Fibroblast of skin of left quadriceps (primary cell): ENCODE results near the gene RAB35.

ENCODE experiments used
- DNase-seq, 2 experiments: peaks; one replicate each; pipeline ENCODE4 v3.0.0-alpha.2; 2013; ENCODE audit warnings: low read depth in 2 of 2

The RAB35 gene

DNA sequence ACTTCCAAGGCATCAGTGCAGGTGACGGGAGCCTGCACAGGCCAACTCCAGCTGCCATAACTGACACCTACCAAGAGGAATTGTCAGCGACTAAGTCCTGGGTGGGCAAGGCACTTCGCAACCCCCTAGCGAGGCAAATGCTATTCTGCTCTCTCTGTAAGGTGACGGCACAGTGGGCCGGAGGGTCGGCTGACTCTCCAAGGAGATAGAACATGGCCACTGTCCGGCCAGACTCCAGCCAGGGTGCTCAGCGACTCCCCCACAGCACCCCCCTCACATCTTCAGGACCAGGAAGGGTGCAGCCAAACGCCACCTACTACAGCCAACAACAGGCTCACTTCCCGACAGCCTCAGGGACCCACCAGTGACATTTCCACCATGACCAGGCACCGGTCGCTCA, 13.2 kb downstream of the RAB35 start:
- DNase-seq, result no peak

DNA sequence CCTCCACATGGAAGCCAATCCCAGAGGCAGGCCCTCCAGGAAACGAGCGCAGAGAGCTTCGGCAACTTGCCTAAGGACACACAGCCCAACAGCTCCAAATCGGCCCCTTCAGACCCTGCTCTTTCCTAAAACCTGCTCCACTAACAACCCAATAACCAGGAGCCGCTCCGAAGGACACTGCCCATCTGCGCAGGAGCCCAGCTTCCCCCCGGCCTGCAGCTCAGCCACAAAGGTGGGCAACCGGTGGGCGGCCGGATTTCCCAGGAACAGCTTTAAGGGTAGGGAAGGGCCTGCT, 13.6 kb downstream of the RAB35 start:
- DNase-seq, result no peak

DNA sequence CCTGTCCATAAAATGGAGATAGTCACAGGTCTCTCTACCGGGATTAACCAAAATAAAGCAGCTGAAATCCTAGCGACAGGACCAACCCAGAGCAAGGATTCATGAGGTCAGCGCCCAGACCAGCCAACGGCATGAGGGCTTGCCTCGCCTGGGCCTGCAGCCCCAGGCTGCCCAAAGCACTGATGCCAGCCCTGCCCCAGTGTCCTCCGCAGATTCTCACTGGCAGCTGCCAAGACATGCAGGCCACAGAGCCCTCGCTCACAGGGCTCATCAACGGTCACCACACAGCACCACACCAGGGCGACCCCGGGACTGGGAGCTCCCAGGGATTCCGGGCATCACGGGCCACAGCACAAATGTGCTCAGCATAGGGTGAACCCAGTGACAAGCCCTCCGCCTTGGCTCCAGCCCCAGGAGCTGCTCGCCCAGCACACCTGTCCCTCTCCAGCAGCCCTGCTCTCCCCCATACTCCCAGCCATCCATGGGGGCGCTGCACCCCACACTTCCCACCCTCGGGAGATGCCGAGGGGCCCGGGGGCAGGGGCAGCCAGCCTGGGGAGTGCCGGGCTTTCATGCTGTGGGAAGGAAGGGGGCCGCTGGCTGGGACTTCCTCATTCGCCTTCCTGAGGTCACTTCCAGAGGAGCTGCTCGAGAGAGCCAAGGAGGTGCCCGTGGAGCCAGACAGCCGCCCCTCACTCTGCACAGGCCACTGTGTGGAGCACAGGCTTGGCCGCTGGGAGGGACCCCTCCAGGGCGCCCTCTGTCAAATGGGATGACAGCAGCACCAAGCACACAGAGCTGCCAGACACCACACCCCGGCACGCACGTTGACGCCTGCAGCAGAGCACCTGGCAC, 14.1 kb downstream of the RAB35 start:
- DNase-seq, result no peak

DNA sequence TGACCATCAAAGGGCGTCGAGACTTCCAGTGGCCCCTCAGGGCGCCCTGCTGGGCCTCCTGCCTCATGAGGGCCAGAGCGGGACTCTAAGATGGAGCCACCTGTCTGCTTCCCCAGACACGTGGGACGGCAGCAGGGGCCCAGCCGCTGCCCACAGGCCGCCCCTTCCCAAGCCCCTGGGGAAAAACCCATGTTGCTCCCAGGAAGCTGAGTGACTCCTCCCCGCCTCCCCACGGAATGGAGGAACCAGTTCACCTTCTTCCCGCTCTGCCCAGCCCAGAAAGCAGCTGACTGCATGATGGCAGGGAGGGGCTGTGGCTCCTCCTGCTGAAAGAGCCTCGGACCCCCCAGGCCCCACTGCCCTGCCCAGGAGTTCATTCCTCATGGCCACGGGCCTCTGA, 14.9 kb downstream of the RAB35 start:
- no peak for DNase-seq

DNA sequence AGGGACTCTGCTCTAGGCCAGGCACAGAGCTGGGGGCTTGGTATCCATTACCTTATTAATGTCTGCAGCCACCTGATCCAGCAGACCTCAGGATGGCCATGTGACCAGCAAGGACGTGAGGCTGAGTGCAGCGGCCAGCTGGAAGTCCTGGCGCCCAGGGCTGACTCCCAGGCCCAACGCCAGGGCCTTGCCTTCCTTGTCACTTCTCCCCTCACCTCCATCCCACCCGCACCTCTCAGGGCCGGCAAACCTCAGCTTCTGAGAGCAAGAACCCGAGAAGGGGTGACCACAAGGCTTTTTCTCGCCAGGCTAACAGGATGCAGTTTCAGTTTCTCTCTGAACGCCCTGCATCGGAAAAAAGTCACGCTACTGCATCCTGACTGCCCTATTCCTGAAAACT, 15.4 kb downstream of the RAB35 start:
- no peak for DNase-seq

DNA sequence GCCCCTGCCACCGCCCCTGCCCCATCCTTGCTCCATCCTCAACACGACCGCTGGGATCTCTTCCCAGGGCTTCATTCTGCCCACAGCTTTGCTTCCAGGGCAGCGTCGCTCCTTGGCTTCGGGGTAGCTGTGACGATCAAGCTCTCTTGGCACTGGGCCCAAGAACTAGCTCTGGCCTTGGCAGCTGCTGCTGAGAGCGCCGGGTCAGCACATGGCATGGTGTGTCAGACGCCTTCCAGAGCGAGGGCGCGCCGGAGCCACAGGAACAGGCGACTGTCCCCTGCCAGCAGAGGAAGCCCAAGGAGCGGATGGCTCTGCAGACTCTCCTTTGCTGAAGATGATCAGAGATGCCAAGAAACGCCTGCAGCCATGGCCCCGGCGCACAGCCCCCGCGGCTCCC, 15.9 kb downstream of the RAB35 start:
- no peak for DNase-seq

DNA sequence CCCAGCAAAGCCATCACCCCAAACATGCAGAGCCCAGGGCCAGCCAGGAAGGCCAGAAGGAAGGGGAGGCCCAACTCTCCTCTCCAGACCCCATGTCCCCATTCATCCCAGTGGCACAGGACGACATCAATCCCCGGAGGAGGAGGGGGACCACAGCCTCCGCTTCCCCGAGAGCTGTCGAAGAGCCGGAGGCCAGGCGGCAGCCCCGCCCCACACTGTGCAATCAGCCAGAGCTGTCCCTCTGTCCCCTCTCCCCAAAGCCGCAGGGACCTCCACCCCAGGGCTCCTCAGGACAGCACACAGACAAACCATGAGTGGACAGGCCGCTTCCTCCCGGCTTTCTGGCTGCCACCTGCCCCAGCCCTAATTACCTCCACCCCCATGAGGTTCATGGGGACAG, 16.8 kb downstream of the RAB35 start:
- no peak for DNase-seq

DNA sequence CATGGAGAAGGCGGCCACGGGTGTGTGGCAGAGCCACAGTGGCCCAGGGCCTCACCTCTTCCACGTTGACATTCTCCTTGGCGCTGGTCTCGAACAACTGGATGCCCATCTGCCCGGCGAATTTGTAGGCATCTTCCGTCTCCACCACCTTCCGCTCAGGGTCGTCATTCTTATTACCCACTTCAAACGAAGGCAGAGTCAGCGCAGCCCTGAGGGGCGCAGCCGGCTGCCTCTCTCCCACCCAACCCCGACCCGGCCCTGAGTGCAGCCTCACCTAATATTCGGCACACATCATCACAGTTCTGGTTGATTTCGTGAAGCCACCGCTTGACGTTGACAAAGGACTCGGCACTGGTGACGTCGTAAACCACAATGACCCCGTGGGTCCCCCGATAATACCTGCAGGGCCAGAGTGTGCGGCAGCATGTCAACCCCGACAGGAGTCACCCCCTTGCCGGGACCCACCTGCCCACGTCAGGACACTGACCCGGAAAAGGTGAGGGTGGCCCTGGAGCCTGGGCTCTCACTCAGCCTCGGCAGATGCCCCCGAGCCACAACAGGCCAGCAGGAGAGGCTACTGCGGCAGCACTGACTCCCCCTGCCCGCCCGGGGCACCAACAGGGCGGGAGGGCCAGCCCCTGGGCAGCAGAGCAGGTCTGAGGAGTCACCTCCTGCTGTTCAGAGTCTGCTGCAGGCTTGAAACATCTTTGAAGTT, 17.6 kb downstream of the RAB35 start:
- DNase-seq, result no peak

DNA sequence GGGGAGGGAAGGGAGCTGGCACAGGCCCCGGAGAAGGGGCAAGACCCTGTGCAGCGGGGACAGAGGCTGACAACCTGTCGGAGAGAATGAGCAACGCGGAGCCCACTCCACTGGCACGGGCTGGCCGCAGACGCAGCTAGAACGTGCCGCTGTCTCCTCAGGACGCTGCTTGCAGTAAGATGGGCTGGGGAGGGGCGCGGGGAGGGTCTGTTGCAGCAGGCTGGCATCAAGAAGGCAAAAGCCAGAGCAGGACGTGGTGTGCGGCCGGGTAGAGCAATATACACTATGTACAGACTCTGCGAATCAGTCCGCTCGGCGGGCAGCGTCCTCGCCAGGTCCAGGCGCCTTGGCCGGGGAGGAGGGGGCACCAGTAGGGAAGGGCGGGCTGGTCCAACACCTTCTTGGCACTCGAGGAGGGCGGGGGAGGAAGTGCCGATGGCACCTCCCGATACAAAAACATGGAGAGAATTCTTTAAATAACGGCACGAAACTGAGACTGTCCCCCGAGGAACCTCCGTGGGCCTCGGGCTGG, 19.8 kb downstream of the RAB35 start:
- no peak for DNase-seq

DNA sequence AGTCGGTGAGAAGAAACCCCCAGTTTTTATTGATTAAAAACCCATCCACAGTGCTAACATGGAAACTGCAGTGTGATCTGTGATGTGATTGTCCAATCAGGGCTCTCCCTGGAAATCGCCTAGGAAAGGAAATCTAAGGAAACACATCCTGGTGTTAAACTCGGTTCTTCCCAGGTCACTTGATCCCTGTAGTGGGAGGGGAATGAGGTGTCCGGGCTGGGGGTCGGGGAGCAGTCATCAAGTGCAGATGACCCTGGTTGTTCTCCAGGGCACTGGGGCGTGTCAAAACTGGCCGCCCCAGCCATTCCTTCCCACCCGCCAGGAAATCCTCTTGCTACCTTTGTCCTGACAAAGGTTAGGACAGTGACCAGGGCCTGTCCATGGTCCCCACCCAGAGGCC, 20.8 kb downstream of the RAB35 start:
- DNase-seq, result no peak

DNA sequence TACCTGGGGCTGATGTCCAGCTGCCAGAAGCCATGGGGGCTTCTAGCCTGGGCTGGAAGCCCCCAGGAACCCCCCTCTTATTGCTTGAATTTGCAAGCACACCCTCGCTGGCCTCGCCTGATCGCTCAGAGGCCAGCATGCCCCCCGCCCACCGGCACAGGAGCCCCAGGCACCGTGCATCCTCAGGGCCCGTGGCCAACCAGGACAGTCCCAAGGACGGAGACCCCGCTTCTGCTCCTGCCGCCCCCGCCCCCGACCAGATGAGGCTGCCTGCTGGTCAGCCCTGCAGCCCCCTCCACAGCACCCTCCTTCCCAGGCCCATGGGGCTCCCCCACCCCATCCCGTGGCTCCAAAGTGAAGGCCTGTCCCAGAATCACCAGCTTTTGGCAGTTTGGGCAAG, 21.2 kb downstream of the RAB35 start:
- DNase-seq, result no peak

DNA sequence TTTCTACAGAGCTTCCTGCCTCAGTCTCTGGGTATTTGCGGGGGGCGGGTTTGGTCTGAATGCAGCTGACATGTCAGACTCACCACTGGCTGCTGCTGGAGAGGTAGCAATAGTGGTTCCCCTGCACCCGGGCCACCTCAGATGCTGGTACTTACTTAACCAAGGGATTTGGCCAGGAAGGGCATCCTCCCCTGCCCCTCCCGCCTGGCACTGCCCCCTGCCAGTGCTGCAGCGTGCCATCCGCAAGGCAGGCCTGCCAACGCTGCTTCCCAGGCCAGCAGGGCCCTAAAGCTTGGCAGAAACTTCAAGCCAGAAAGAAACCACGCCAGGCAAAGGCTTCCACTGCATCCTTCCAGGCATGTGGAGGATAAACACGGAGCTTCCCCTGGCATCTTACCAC, 22.1 kb downstream of the RAB35 start:
- DNase-seq, result no peak

DNA sequence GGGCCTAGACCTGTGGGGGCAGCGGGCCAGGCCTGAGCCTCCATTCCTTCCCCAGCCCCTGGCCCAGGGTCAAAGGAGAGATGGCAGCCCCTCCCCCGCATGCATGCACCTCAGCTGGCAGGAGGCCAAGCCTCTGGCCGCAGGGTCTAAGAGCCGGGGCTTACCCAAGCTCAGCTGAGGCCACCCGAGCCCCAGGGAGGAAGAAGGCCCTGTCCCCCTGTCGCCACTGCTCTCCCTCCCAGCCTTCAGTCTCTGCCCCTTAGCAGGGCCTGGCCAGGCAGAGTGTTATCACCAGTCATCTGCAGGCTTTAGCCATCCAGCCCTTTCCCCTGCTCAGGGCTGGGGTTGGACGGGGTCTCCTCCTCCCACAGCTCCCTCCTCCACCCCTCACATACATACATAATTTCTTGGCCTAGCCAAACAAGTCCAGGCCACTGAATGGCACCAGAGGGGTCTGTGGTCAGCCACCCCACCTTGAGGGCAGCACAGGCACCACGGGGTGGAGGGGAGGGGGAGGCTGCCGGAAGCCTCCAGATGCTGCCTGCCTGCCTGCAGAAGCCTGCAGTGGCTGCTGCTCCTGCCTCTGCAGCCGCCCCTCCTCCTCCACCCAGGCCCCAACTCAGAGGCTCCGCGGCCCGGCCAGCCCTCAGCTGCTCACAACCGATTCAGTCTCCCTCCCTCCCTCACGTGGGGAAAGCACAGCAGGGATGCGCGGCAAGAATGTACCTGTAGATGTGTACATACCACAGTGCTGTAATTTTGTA, 22.8 kb downstream of the RAB35 start:
- DNase-seq, result no peak

DNA sequence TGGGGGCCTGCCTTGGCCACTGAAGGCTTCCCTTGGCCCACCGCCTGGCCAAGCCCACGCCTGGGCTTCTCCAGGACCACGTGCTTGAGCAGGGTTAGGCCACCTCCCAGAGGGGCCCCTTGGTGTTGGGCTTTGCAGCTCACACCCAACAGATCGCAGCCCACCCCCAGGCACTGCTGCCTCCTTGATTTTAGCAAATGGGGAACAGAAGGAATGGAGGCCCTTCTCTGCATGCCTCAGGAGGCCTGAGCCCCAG, 23.3 kb downstream of the RAB35 start:
- no peak for DNase-seq

DNA sequence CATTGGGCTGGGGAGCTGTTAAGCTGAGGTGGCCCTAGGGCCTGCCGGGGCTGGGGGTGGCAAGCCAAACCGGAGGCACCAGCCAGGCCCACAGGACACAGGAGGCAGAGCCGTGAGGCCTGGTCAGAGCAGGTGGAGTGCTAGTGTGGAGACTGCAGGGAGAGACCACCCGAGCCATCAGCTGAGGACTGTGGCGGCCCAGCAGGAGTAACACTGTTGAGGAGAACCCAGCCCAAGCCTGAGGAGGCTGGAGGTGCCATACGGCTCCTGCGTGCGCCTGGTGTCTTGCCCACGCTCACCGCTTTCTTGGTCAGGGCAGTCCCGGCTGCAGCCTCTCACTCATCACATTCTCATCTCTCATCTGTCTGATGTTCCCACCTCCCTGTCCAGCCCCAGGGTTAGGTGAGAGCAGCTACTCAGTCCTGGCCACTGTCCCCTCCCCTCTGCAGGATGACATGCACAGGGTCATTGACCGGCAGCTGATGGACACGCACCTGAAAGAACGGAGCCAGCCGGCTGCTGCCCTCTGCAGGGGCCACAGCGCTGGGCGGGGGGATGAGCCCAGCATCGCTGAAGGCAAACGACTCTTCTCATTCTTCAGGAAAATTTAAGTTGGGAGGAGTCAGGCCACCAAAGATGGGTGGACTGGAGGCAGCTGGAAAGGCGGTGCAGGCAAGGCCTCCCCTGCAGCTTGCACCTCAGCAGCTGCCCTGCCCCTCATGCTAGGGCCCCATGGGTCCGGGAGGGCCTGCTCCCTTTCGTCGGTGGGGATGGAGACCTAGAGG, 23.8 kb downstream of the RAB35 start:
- DNase-seq, result no peak

DNA sequence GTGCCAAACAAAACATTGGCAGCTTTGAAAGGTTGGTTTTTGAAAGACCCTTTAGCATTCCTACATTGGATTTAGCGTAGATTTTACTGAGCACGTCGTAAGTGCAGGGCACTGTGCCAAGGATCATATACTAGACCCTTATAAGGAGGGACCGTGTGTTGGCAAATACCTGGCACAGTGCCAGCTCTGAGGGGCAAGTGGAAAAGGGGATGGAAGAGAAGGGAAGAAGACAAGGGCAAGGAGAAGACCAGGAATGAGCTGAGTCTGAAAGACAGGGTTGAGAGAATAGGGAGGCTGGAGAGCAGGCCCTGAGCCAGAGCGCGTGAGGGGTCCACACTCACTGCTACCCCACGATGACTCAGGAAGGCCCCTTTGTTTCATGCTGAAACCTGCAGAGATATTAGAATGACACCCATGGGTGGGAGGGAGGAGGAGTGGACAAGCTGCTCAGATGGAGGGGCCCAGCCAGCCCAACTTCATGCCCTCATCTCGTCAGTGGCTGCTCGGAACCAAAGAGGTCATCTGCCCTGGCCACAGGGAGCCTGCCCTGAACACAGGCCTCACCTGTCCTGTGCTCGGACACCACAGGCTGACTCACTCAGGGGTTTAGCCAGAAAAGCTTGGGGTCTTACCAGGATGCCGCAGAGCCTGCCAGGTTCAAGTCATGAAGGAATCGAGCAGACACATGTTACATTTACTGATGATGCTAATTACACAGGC, 25.0 kb downstream of the RAB35 start:
- no peak for DNase-seq

DNA sequence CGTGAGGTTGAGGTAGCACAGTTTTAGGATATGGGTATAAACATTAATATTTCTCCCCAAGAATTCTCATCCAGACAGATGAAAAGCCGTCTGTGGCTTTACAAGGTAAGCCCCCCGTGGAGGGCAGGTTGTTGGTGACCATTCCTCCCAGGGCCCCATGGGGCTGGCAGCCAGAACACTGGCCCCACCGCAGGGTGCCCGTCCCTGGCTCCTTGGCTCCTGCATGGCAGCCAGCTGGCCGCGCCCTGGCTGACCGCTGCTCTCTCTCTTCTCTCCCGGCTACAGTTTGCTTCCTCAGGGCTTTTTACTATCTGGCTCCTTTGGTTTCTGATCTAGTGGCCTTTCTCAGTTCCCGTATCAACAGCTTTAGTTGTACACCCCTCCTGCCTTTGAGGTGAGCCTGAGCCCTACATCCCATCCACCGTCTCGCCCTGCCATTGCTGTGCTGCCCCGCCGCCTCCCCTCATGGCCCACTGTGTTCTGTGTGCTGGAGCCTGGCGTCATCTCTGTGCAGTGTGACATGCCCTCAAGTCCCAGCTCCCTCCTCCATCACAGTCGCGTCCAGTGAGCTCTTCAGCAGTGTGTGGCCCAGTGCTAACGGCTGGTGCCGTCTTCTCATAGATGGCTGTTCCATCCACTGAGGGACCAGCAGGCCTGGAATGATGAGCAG, 25.8 kb downstream of the RAB35 start:
- no peak for DNase-seq

DNA sequence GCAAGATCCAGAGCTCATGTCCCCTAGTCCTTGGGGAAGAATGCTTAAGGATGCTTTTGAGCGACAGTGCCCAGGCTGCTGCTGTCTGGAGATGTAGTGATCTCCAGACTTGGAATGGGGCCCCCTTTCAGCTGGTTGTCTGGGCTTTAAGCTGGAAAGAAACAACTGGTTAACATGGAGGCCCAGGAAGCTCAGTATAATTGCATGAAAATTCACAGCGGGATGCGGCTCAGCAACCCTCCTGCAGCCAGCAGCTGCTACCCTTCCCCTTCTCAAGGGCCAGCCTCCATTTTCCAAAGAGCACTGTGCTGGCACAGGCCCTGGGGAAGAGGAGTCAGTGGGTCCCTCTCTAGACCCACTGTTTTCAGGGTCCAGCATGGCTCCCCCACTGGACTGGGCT, 26.3 kb downstream of the RAB35 start:
- DNase-seq, result no peak

DNA sequence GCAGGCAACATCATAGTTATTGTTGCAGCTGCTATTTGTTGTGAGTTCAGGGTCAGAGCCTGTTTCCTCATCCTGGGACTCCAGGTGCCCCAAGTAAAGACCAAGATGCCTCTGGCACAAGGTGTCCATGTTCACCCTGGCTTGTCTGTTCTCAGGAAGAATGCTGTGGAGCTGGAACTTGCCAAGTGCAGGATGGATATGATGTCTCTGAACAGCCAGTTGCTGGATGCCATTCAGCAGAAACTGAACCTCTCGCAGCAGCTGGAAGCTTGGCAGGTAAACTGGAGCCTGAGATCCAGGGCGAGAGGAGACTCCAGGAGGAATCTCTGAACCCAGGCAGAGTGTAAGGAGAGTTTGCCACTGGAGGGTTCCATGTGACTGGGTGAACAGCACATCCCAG, 26.8 kb downstream of the RAB35 start:
- DNase-seq, result no peak

DNA sequence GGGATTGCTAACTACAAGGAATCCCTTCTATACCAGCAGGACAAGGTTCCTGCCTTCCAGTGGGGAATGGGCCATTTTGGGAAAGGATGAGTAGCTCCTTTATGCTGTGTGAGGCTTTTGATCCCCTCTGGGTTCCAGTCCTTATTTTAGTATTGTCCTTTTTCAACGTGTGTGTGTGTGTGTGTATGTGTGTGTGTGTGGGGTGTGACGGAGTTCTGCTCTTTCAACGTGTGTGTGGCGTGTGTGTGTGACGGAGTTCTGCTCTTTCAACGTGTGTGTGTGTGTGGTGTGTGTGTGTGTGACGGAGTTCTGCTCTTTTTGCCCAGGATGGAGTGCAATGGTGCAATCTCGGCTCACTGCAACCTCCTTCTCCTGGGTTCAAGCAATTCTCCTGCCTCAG, 27.4 kb downstream of the RAB35 start:
- DNase-seq, result no peak
